HG03354 (cell line): Measurements from ENCODE around the gene LCMT1.
"Not testable (repeated sequence)": the region's sequence is repeated elsewhere in the genome, so short reads cannot be mapped to it uniquely, and the experiment has no call there.

Experiments used
- ATAC-seq: cut with Tn5 transposase; IDR thresholded peaks from one replicate; pipeline ENCODE4 v1.9.1; 2021; ENCODE audit warnings: mild to moderate bottlenecking; ENCODE audit not compliant: unreplicated experiment, poor library complexity, severe bottlenecking

The LCMT1 gene

DNA sequence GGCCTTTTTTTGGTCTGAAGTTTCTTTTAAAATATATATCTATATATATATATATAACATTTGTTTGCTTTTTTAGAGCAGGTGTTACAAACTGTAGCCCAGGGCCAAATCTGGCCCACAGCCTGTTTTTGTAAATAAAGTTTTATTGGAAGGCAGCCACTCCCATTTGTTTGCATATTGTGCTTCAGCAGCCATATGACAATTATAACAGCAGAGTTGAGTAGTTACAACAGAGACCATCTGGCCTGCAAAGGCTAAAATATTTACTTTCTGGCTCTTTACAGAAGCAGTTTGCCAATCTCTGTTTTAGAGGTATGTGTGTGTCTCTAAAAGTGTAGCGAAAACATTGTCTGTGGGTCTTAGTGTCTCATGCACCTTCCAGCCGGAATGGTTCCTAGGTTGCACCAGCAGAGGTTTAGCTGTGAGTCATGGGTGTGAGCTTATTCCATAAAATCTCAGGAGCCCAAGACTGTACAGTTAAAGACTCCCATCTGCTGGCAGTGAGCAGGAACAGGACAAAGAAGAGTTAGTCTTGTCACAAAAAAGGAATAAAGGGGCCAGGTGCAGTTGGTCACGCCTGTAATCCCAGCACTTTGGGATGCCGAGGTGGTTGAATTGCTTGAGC lies 23.8 kb downstream of the LCMT1 start:
- ATAC-seq, result no peak

DNA sequence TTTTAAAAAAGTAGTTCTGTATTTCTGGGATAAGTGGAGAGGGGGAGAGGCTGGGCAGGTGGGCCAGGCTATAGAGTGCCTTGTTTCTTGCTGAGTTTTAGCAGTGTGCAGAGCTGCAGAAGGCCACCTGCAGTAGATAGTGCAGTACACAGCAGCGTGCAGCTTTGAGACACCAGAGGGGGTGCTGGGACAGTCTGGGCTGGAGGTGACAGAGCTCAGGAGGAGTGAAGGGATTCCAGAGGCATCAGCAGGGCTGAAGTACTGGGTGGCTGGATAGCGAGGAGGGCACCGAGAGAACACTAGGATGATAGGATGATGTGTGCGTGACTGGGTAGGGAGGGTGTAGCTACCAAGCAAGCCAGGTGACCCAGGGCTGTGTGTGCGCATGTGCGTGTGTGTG lies 26.6 kb downstream of the LCMT1 start:
- ATAC-seq, result no peak

DNA sequence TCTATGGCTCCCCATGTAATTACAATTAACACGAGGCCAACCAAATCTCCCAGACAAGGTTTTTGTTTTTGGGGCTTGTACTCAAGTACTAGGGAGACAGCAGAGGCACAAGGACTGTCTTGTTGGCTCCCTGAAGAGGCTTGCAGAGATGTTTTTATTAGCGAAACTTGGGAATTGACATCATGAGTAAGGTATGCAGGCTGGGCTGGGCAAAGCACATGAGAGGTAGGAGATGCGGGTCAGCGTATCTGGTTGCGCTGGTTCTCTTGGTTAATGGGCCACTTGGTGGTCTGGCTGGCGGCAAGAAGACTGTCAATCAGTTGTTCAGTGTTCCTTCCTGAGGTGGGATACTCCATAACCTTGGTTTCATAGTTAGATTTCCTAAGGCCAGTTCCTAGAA lies 28.9 kb downstream of the LCMT1 start:
- no peak for ATAC-seq

DNA sequence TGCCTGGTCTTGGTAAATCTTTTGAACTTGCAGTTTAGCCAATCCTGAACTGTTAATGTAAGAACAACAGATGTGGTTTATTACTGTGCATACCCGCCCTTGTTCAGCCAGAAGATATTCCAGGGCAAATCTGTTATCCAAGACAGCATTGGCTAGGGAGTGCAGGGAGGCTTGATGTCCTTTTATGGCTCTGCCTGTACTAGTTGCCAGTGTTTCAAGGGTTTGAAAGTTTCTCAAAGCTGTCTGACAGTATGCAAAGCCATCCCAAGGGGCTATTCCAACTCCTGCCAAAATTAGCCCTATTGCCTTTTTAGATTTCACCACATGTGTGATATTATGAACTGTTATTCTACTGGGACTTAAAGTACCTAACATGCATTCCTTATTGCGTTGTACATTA lies 30.1 kb downstream of the LCMT1 start:
- no peak for ATAC-seq

DNA sequence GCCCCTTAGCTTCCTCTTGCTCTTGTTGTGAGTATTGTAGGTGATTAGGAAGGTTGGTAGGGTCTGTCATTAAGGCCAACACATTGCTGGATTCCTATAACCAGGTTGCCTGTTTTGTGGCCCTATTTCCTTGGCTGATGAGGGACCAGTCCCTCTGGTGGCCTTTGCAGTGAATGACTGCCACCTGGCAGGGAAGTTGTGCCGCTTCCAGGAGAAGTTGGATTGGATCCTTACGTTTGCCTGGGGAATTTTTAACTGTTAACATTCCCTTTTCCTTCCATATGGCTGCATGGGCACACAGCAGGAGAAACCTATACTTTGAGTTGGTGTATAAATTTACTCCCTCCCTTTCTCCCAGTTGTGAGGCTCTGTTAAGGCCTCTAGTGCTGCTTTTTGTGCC lies 32.4 kb downstream of the LCMT1 start:
- no peak for ATAC-seq

DNA sequence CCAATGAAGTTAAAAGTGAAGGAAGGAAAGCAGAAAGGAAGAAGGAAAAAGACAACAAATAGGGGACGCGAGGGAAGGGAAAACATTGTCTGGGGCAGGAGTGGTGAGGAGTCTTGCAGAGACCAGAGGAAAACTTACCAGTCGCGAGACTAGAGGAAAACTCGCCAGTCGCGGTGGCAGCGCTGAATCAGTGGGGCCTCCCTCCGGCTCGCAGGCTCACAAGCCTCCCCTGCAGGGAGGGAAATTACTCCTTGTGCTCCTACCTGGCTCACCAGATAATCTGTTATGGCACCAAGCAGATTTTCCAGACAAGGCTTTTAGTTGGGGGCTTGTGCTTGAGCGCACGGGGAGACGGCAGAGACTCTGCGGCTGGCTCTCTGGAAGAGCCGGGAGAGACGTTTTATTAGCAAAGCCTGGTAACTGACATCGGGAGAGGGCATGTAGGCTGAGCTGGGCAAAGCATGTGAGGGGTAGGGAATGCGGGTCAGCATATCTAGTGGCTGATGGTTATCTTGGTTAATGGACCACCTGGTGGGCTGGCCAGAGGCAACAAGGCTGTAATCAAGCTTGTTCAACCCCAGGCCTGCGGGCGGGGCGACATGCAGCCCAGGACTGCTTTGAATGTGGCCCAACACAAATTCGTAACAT lies 37.1 kb downstream of the LCMT1 start:
- ATAC-seq, result no peak

DNA sequence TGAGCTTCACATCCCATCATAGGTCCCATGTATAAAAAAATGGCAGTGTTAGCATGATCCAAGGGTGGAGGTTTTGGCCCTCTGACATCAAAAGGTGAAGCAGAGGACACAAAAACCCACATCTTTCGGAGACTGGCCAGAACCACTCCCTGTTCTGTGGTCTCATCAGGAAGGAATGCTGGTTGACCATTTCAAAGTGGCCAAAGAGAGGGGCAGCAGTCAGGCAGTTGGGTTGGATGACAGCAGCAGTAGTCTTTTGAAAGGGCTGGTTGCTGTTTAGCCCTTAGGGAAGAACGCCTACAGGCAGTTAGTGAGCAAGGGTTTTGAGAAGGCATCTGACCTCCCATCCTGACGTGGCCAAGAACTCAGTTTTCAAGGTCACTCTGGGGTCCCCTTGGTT lies 40.5 kb downstream of the LCMT1 start:
- no peak for ATAC-seq

- ATAC-seq, result no peak
These were observed 44.3 kb downstream of the LCMT1 start for GRCh38 chr16:25155553-25156460.

GRCh38 chr16:25157271-25157875 lies 45.8 kb downstream of the LCMT1 start:
- no peak for ATAC-seq

DNA sequence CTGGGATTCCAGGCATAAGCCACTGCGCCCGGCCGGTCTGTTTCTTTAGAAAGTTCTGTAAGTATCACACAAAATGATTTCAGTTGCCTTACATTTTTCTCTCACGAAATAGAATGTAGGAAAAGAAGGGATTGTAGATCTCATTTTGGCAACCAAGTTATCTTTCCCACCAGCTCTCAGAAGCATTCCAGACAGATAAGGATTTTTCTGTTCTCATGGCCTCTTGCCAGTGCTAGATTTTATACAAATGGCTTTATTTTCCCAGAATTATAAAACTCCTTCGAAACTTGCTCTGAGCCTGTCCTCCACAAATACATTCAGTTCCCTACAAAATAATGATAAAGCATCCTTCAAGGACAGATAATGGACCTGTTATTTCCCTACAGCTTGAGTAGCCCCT lies 46.9 kb downstream of the LCMT1 start:
- no peak for ATAC-seq

- ATAC-seq, result no peak
These were observed 50.3 kb downstream of the LCMT1 start for GRCh38 chr16:25161753-25162367.

DNA sequence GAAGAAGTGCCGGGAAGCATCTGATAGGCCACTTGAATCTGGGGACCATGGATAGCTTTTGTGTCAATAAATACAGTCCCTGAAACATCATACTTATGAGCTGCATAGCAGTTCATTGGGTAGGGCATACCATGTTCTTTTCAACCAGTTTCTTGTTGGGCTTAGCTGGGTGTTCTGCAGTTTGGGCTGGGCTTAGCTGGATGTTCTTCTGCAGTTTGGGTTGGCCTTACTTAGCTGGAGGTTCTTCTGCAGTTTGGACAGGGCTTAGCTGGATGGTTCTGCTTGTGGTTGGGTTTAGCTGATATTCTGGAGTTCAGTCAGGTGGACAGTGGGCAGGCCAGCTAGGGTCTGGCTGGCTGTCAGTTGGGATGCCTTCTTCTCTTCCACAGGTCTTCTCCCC lies 52.1 kb downstream of the LCMT1 start:
- no peak for ATAC-seq

- no peak for ATAC-seq
These were observed 53.7 kb downstream of the LCMT1 start for GRCh38 chr16:25165284-25165683.

GRCh38 chr16:25167920-25168319 lies 56.4 kb downstream of the LCMT1 start:
- not testable (repeated sequence) for ATAC-seq

DNA sequence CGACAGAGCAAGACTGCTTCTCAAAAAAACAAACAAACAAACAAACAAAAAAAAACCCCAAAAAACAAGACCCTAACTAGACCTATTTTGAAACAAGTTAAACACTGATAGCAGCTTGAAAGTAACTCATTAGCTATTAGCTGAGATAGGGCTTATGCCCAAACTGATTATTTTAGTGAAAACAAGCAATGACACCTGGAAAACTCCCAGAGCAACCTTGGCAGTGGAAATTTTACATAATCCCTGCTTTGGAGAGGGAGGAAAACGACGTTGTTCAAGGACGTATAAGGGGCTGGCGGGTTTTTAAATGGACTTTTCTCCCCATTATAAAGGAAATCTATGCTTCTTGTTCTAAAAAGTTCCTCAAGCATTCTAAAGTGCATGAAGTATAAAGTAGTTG lies 59.8 kb downstream of the LCMT1 start:
- no peak for ATAC-seq

DNA sequence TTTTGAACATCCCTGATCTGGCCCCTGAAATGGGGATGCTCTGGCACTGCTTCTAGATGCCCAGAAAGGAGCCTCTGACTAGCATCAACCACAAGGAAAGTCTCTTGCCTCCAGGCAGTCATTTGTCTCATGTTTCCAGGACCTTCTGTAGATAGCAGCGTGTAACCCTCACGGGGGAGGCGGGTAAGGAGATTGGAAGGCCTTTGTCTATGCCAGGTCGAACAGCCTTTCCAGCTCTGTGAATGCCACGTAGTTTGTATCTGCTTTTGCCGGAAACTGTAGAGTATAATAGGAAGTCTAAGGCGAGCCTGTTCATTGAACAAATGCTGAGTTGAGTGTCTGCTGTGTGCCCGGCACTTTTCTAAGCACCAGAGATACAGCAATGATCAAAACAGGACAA lies 61.3 kb downstream of the LCMT1 start:
- ATAC-seq, result no peak

DNA sequence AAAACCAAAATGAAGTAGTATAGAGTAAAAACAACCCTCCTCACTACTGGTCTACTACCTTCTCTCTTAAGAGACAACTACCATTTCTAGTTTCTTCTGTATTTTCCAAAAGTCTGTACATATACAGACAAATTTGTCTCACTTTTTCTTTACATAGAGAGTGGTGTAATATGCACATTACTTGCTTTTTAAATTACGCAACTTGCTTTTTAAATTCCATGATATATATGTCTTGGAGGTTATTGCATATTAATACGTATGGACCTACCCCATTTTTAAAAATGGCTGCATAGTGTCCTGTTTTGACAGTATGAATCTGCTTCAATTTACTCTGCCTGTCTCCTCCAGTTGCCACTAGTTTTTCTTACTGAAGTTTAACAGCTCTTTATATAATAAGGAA lies 62.7 kb downstream of the LCMT1 start:
- no peak for ATAC-seq

GRCh38 chr16:25176136-25176535 lies 64.6 kb downstream of the LCMT1 start:
- ATAC-seq, result no peak

GRCh38 chr16:25177512-25177830 lies 65.9 kb downstream of the LCMT1 start:
- ATAC-seq, result no peak
